H1 (cell line): ENCODE results near the gene GPER1. TPM values are rescaled to one million over a fixed set of nuclear protein-coding genes. Genes with fewer than 3 reads are reported as not detected.

Experiments used
- CTCF ChIA-PET: fragments of 300-600 bp; sonication (Branson Sonifier 250); formaldehyde crosslinking; loops from one replicate; lab custom pipeline; 2021; ENCODE audit not compliant: partially characterized antibody; lab: Charles Lee
- POLR2A ChIA-PET: fragments of 300-600 bp; sonication (Branson Sonifier 250); formaldehyde crosslinking; loops from one replicate; lab custom pipeline; 2021; ENCODE audit warnings: inconsistent platforms; ENCODE audit not compliant: partially characterized antibody; lab: Charles Lee
- DNase-seq, 2 experiments: peaks; one replicate each; pipeline versions ENCODE4 v3.0.0 to v3.0.0-alpha.2; 2010 to 2022; ENCODE audit warnings: low spot score in 2 of 2, low read depth in 1 of 2, mixed read lengths in 1 of 2
- FAIRE-seq: peaks from 2 replicates; lab custom pipeline; 2011; peaks lifted over from hg19 to GRCh38; lab: Jason Lieb, UNC
- H2AFZ ChIP-seq: 2 replicates; pipeline ENCODE4 v1.8.1; 2012; ENCODE audit warnings: low read length, inconsistent platforms
- H2AK5ac ChIP-seq: 2 replicates; pipeline ENCODE4 v1.6.1; 2013; ENCODE audit warnings: low read depth, low read length
- H2BK120ac ChIP-seq: replicated peaks from 2 replicates; pipeline ENCODE3; 2013; ENCODE audit warnings: low read depth, low read length, inconsistent platforms
- H2BK12ac ChIP-seq: 2 replicates; pipeline ENCODE4 v1.6.1; 2013; ENCODE audit warnings: low read depth, low read length
- H2BK15ac ChIP-seq: 2 replicates; pipeline ENCODE4 v1.6.1; 2013; ENCODE audit warnings: low read length
- H2BK20ac ChIP-seq: 2 replicates; pipeline ENCODE4 v1.6.1; 2013; ENCODE audit warnings: low read length
- H2BK5ac ChIP-seq: 2 replicates; pipeline ENCODE4 v1.6.1; 2013; ENCODE audit warnings: low read depth, low read length
- H3K14ac ChIP-seq: 2 replicates; pipeline ENCODE4 v1.6.1; 2013; ENCODE audit warnings: inconsistent platforms; ENCODE audit not compliant: insufficient read length
- H3K18ac ChIP-seq: 2 replicates; pipeline ENCODE4 v1.6.1; 2013; ENCODE audit warnings: low read length; ENCODE audit errors: extremely low read depth
- H3K23ac ChIP-seq: 2 replicates; pipeline ENCODE4 v1.6.1; 2013; ENCODE audit warnings: inconsistent platforms; ENCODE audit not compliant: insufficient read length
- H3K23me2 ChIP-seq: 2 replicates; pipeline ENCODE4 v1.6.1; 2013; ENCODE audit warnings: low read depth, low read length
- H3K27ac ChIP-seq: 2 replicates; pipeline ENCODE4 v1.6.1; 2011; ENCODE audit warnings: low read depth, low read length, inconsistent platforms
- H3K27me3 ChIP-seq, 4 experiments: replicated peaks in 1 of 4; 1 replicate in 1 of 4; 2 replicates in 3 of 4; pipeline versions ENCODE4 v1.6.1 to v1.8.1; 2011 to 2013; ENCODE audit warnings: low read length in 3 of 4, mild to moderate bottlenecking in 3 of 4, inconsistent platforms in 2 of 4, mixed read lengths in 2 of 4, moderate library complexity in 1 of 4; ENCODE audit not compliant: control insufficient read depth in 3 of 4, insufficient read depth in 3 of 4; ENCODE audit errors: extremely low read depth in 1 of 4
- H3K36me3 ChIP-seq, 4 experiments: 2 replicates each; pipeline versions ENCODE4 v1.6.1 to v1.8.1; 2011 to 2013; ENCODE audit warnings: mild to moderate bottlenecking in 4 of 4, low read length in 3 of 4, moderate library complexity in 2 of 4, control low read depth in 1 of 4, inconsistent platforms in 1 of 4; ENCODE audit not compliant: insufficient read depth in 4 of 4, control insufficient read depth in 2 of 4
- H3K4ac ChIP-seq: replicated peaks from 2 replicates; pipeline ENCODE3; 2013; ENCODE audit warnings: low read length, low read depth, mixed read lengths, inconsistent platforms; ENCODE audit not compliant: insufficient read length
- H3K4me1 ChIP-seq, 4 experiments: replicated peaks in 1 of 4; 1 replicate in 1 of 4; 2 replicates in 3 of 4; pipeline versions ENCODE4 v1.6.1 to v1.8.1; 2011 to 2013; ENCODE audit warnings: low read length in 3 of 4, inconsistent platforms in 2 of 4, mixed read lengths in 1 of 4; ENCODE audit not compliant: insufficient read depth in 4 of 4, control insufficient read depth in 3 of 4
- H3K4me2 ChIP-seq, 2 experiments: 2 replicates each; pipeline versions ENCODE4 v1.6.1 to v1.8.1; 2011 to 2013; ENCODE audit warnings: low read depth in 2 of 2, low read length in 2 of 2, control low read depth in 1 of 2, inconsistent platforms in 1 of 2, mild to moderate bottlenecking in 1 of 2; ENCODE audit not compliant: insufficient read depth in 1 of 2
- H3K4me3 ChIP-seq, 4 experiments: fragments of 200-600, 300-600 bp in 1 of 4; sonication (generic), shearing (Covaris generic), sonication (Bioruptor Twin) in 1 of 4; 2 replicates each; pipeline versions ENCODE4 v1.5.1 to v1.8.1; 2011 to 2016; ENCODE audit warnings: low read length in 4 of 4, low read depth in 3 of 4, control low read depth in 2 of 4, inconsistent platforms in 2 of 4, mild to moderate bottlenecking in 2 of 4, mixed read lengths in 1 of 4, moderate library complexity in 1 of 4; ENCODE audit not compliant: insufficient read depth in 2 of 4; ENCODE audit errors: extremely low read depth in 1 of 4
- H3K56ac ChIP-seq: replicated peaks from 2 replicates; pipeline ENCODE3; 2013; ENCODE audit warnings: low read depth, mild to moderate bottlenecking, mixed read lengths, low read length, inconsistent platforms; ENCODE audit not compliant: insufficient read length
- H3K79me1 ChIP-seq: 2 replicates; pipeline ENCODE4 v1.6.1; 2013; ENCODE audit warnings: low read depth, low read length, control low read depth
- H3K79me2 ChIP-seq, 2 experiments: 2 replicates each; pipeline versions ENCODE4 v1.6.1 to v1.8.1; 2012 to 2013; ENCODE audit warnings: low read length in 2 of 2, mild to moderate bottlenecking in 2 of 2, inconsistent platforms in 1 of 2; ENCODE audit not compliant: insufficient read depth in 2 of 2, control insufficient read depth in 1 of 2
- H3K9ac ChIP-seq, 4 experiments: replicated peaks in 1 of 4; 1 replicate in 1 of 4; 2 replicates in 3 of 4; pipeline versions ENCODE4 v1.6.1 to v1.8.1; 2011 to 2013; ENCODE audit warnings: low read depth in 3 of 4, low read length in 3 of 4, control low read depth in 2 of 4, mild to moderate bottlenecking in 2 of 4, moderate library complexity in 2 of 4, inconsistent platforms in 1 of 4; ENCODE audit errors: extremely low read depth in 1 of 4
- H3K9me3 ChIP-seq, 2 experiments: 2 replicates each; pipeline versions ENCODE4 v1.6.1 to v1.8.1; 2012 to 2013; ENCODE audit warnings: mild to moderate bottlenecking in 2 of 2, moderate library complexity in 2 of 2, control low read depth in 1 of 2, inconsistent platforms in 1 of 2, low read depth in 1 of 2, low read length in 1 of 2, mixed read lengths in 1 of 2; ENCODE audit not compliant: insufficient read depth in 2 of 2
- H4K20me1 ChIP-seq, 2 experiments: replicated peaks in 1 of 2; 2 replicates each; pipeline versions ENCODE3 to v1.8.1; 2011 to 2013; ENCODE audit warnings: inconsistent platforms in 2 of 2, low read length in 2 of 2, mild to moderate bottlenecking in 1 of 2; ENCODE audit not compliant: insufficient read depth in 2 of 2, control insufficient read depth in 1 of 2
- H4K5ac ChIP-seq: 2 replicates; pipeline ENCODE4 v1.6.1; 2013; ENCODE audit warnings: low read length, low read depth, mixed read lengths, inconsistent platforms; ENCODE audit not compliant: insufficient read length
- H4K8ac ChIP-seq: 2 replicates; pipeline ENCODE4 v1.8.0; 2013; ENCODE audit warnings: mild to moderate bottlenecking, moderate library complexity, low read length, inconsistent platforms; ENCODE audit not compliant: insufficient read depth; ENCODE audit errors: extremely low read depth
- H4K91ac ChIP-seq: replicated peaks from 2 replicates; pipeline ENCODE3; 2013; ENCODE audit warnings: low read length, mixed read lengths, inconsistent platforms; ENCODE audit not compliant: insufficient read length
- KDM1A ChIP-seq: fragments of 200-600, 300-600 bp; sonication (generic); IDR thresholded peaks from 2 replicates; pipeline ENCODE4 v1.7.1; 2016; ENCODE audit warnings: mild to moderate bottlenecking, low read length, borderline replicate concordance
- NANOG ChIP-seq: IDR thresholded peaks from 2 replicates; pipeline ENCODE4 v1.6.1; 2011; ENCODE audit warnings: low read length, low read depth, mild to moderate bottlenecking, inconsistent platforms; ENCODE audit not compliant: insufficient read depth, poor library complexity, severe bottlenecking
- PHF8 ChIP-seq: fragments of 200-600 bp; sonication (generic); conservative IDR thresholded peaks from 2 replicates; pipeline ENCODE4 v1.7.1; 2012; ENCODE audit warnings: low read depth, mild to moderate bottlenecking, inconsistent platforms, low read length, moderate library complexity
- SAP30 ChIP-seq: fragments of 300-600 bp; sonication (generic); IDR thresholded peaks from 2 replicates; pipeline ENCODE4 v1.7.1; 2012; ENCODE audit warnings: low read length, moderate library complexity, mild to moderate bottlenecking, inconsistent platforms; ENCODE audit not compliant: insufficient read depth, insufficient replicate concordance
- WGBS, 2 experiments: shearing (Covaris generic) in 1 of 2; methylation state at CpG; one replicate each; pipeline versions ENCODE4 v1.1.6 to v1.1.7; 2013 to 2015; ENCODE audit warnings: low lambda C conversion rate in 2 of 2, mixed read lengths in 2 of 2, inconsistent platforms in 1 of 2, low coverage in 1 of 2, missing lambda C conversion rate in 1 of 2; ENCODE audit not compliant: insufficient replicate concordance in 2 of 2, insufficient coverage in 1 of 2, insufficient read length in 1 of 2; ENCODE audit errors: extremely low coverage in 1 of 2, missing lambda C conversion rate in 1 of 2; 5-methylcytosine and 5-hydroxymethylcytosine counted together
- polyA plus RNA-seq, 7 experiments: library from polyadenylated mRNA; depleted of rRNA in 3 of 7; stranded (reverse) in 5 of 7; unstranded in 2 of 7; fragments of >200 nt in 5 of 7; fragments of 200-250 nt in 2 of 7; gene quantifications; 1 replicate in 5 of 7; 2 replicates in 1 of 7; 4 replicates in 1 of 7; pipeline versions ENCODE4 v1.2.1 to v1.2.3, GENCODE V29; 2011 to 2013; ENCODE audit warnings: missing spikeins in 2 of 7, mixed read lengths in 2 of 7
- total RNA-seq: library from RNA; stranded (reverse); fragmentation: NEBNext Ultra II Directional; extraction: Animal tissue kit (Norgen Biotek cat#: 25700); gene quantifications from 2 replicates; pipeline ENCODE4 v1.2.1, GENCODE V29; 2021
- TF ChIP-seq, protein P1 (sequence below): IDR thresholded peaks from 2 replicates; pipeline ENCODE4 v1.6.1; 2012; ENCODE audit warnings: inconsistent platforms
- TF ChIP-seq, protein P2 (sequence below): IDR thresholded peaks from 2 replicates; pipeline ENCODE4 v1.6.1; 2011; ENCODE audit warnings: low read length, improper control_type of control experiment

GPER1 gene
- total and polyA plus RNA-seq, 2 of the 8 experiments (the other 6 are each of a cell fraction or from before 2014, with no cell fraction given), result 0.24 to 0.47 TPM

DNA sequence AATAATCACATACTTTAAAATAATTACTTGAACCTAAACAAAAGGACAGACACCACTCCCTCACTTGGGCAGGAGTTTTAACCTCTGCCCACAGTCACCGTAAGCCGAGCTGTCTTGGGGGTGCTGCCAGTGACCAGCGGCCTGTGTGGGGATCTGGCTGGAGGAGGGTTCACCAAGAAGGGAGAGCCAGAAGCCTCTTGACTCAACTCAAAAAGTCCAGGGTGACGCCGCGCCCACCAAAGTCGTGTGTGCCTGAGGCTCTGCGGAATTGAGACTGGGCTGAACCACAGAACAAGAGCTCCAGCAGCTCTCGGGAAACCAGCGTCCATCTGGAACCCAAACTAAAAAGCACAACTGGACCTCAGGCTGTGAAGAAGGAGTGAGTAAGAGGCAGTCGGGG lies 36.3 kb downstream of the GPER1 start:
- POLR2A ChIA-PET, result interaction anchor here (0.8 to 2.7 kb wide), 3 partner anchors 14 to 451 kb away, joined by 3 to 15 read pairs (median 3); a partner anchor contains a TSS
- TF ChIP-seq PHF8 (no peak), NANOG (no peak), SAP30 (no peak), KDM1A (no peak)
- TF ChIP-seq, protein P1, sequence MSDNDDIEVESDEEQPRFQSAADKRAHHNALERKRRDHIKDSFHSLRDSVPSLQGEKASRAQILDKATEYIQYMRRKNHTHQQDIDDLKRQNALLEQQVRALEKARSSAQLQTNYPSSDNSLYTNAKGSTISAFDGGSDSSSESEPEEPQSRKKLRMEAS, result no peak
- TF ChIP-seq, protein P2, sequence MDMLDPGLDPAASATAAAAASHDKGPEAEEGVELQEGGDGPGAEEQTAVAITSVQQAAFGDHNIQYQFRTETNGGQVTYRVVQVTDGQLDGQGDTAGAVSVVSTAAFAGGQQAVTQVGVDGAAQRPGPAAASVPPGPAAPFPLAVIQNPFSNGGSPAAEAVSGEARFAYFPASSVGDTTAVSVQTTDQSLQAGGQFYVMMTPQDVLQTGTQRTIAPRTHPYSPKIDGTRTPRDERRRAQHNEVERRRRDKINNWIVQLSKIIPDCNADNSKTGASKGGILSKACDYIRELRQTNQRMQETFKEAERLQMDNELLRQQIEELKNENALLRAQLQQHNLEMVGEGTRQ, result no peak

More for the DNA sequence above, 36.3 kb downstream of the GPER1 start:
- Histone ChIP-seq H3K23ac (no peak overlapping the region), H3K27me3 (no peaks in the 10 kb centered on the region), H3K9me3 (no peaks in the 10 kb centered on the region), H3K14ac (no peak overlapping the region), H3K4me3 (no peak overlapping the region), H2AFZ (no peak overlapping the region), H3K4me2 (peak overlapping the region in 1 of 2 experiments; percentile 2; a peak in 1 of 4 replicates), H3K4me1 (peaks cover 0 to 14% (median 8%) of the 10 kb centered on the region in 4 experiments; a peak in 6 of 7 replicates), H3K79me2 (peaks cover 0 to 41% of the 10 kb centered on the region in 2 experiments; a peak in 2 of 4 replicates), H3K23me2 (no peaks in the 10 kb centered on the region), H3K36me3 (peaks cover 0 to 14% (median 5%) of the 10 kb centered on the region in 4 experiments; a peak in 3 of 8 replicates), H3K27ac (peak overlapping the region; percentile 67; the same call in 1 of the 2 replicates), H4K5ac (no peak overlapping the region), H2AK5ac (no peak overlapping the region), H3K18ac (no peak overlapping the region; the same call in 1 of the 2 replicates), H2BK120ac (no peak overlapping the region), H2BK20ac (no peak overlapping the region), H3K56ac (no peak overlapping the region), H2BK15ac (no peak overlapping the region), H4K20me1 (peaks cover 7 to 15% of the 10 kb centered on the region in 2 experiments), H2BK5ac (no peak overlapping the region; the same call in 1 of the 2 replicates), H3K79me1 (peaks cover 7% of the 10 kb centered on the region; the same call in 1 of the 2 replicates), H2BK12ac (no peak overlapping the region; the same call in 1 of the 2 replicates), H3K9ac (no peak overlapping the region; a peak in 1 of 7 replicates), H3K4ac (no peak overlapping the region), H4K8ac (no peak overlapping the region; the same call in 1 of the 2 replicates), H4K91ac (no peak overlapping the region)
- DNase-seq, result no peak
- CTCF ChIA-PET, result interaction anchor here (0.8 to 3.6 kb wide), 23 partner anchors 8 to 127 kb away, joined by 3 to 14 read pairs (median 5); partner anchors contain the start of gene GPER1
- WGBS, 2 experiments, result 89% methylated on average over 10 of the region's 11 CpGs; no CpG with 5 or more reads in 1 of the 2 experiments
- FAIRE-seq, result no peak
